HG03064 (cell line): ENCODE measurements around the gene MAGIX.
"Not testable (repeated sequence)": the region's sequence is repeated elsewhere in the genome, so short reads cannot be mapped to it uniquely, and the experiment has no call there.

Source experiments
- ATAC-seq: cut with Tn5 transposase; IDR thresholded peaks from one replicate; pipeline ENCODE4 v1.9.1; 2021; ENCODE audit warnings: low read depth; ENCODE audit not compliant: unreplicated experiment

The MAGIX gene

DNA sequence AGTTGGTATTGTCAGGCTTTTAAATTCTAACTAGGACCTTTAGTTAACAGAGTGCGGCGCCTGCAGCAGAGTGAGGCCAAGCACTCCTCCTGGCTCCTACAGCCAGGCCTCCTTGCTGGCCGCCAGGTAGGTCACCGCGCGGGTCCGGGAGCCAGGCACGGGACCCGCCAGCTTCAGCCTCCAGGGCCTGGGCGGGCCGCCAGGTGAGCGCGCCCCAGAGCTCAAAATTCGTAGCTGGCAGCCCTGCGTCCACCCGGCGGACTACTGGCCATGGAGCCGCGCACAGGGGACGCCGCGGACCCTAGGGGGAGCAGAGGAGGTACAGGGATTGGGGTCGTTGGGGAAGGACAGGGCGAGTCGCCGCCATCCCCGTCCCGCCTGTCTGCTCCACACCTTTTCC is at the start of gene MAGIX:
Gene MAGIX, plus strand, starts transcription at position 139 of the 400 bp plus-strand sequence. Its CDS starts 132 bp downstream, at position 271.
- no peak for ATAC-seq

- ATAC-seq = no peak
Observed at GRCh38 chrX:49116076-49116475, 46.5 kb upstream of the MAGIX start.

GRCh38 chrX:49116716-49117115 is 45.8 kb upstream of the MAGIX start:
- ATAC-seq = no peak

GRCh38 chrX:49117581-49117980 is 45.0 kb upstream of the MAGIX start:
- no peak for ATAC-seq

DNA sequence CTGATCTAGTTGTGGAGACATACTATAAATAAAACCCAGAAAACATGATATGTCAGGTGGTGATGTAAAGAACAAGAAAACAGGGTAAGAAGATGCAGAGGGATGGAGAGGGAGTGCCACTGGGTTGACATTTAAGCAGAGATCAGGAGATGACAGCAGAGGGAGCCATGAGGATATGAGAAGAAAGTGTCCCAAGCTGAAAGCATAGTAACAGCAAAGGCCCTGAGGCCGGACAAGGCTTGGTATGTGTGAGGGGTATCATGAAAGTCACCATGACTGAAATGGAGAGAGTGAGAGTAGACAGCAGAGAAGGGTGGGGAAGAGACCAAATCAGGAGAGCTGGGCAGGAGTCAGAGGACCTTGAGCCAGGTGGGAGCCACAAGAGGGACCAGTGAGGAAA is 42.5 kb upstream of the MAGIX start:
- ATAC-seq = no peak

- ATAC-seq = no peak
Observed at GRCh38 chrX:49122499-49122898, 40.1 kb upstream of the MAGIX start.

- ATAC-seq = not testable (repeated sequence)
Observed at GRCh38 chrX:49127742-49128258, 34.8 kb upstream of the MAGIX start.

- no peak for ATAC-seq
Observed at GRCh38 chrX:49129427-49129826, 33.1 kb upstream of the MAGIX start.

GRCh38 chrX:49132275-49132674 is 30.3 kb upstream of the MAGIX start:
- ATAC-seq = not testable (repeated sequence)

- no peak for ATAC-seq
Observed at GRCh38 chrX:49133759-49134158, 28.8 kb upstream of the MAGIX start.

DNA sequence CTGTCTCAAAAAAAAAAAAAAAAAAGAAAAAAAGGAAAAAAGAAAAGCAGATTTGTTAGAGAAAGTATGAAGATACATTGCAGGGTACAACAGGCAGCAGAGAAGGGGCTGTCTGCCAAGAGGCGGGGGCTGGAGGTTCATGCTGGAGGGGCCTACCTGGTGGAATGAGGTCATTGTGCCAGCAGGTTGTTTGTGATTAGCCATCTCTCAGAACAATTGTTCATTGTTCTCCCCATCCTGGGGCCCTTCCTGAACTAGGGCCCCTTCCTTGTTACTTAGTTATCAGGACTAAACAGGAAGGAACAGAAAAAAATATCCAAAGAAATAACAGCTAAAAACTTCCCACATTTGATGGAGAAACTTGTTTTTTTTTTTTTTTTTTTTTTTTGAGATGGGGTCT is 25.1 kb upstream of the MAGIX start:
- ATAC-seq = no peak

DNA sequence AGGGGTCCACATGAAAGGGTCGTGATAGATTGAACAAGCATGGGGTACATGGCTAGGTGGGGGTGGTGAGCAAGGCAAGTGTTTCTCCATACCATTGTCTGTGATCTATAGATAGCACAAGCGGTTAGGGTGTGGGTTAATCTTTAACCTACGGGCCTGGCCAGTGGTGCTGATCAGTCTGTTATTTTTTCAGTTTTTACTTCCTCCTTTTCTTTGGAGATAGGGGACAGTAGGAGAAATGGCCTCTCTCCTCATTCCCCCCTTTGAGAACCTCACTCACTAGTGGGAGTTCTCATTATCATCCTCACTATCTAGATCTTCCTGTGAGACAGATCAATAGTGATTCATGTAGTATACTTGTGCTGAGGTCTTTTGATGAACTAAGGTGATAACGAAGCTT is 22.8 kb upstream of the MAGIX start:
- no peak for ATAC-seq

- ATAC-seq = not testable (repeated sequence)
Observed at GRCh38 chrX:49142264-49142663, 20.3 kb upstream of the MAGIX start.

DNA sequence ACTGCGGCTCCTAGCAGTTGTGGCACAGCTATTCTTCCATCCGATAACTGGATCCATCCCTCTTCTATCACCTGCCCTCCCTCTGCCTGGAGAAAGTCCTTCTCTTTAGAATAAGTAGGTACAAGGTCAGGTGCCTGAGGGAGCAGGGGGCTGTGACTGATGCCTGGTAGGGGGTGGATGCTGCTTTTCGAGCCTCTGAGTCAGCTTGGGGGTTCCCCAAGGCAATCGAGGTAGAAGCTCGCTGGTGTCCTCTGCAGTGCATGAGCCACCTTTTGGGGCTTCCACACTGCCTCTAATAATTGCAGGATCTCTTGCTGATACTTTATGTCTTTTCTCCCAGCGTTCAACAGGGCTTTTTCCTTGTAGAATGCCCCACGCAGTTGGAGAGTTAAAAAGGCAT is 19.4 kb upstream of the MAGIX start:
- not testable (repeated sequence) for ATAC-seq

GRCh38 chrX:49147282-49147681 is 15.3 kb upstream of the MAGIX start:
- ATAC-seq = no peak

- ATAC-seq = no peak
Observed at GRCh38 chrX:49147936-49148335, 14.6 kb upstream of the MAGIX start.

DNA sequence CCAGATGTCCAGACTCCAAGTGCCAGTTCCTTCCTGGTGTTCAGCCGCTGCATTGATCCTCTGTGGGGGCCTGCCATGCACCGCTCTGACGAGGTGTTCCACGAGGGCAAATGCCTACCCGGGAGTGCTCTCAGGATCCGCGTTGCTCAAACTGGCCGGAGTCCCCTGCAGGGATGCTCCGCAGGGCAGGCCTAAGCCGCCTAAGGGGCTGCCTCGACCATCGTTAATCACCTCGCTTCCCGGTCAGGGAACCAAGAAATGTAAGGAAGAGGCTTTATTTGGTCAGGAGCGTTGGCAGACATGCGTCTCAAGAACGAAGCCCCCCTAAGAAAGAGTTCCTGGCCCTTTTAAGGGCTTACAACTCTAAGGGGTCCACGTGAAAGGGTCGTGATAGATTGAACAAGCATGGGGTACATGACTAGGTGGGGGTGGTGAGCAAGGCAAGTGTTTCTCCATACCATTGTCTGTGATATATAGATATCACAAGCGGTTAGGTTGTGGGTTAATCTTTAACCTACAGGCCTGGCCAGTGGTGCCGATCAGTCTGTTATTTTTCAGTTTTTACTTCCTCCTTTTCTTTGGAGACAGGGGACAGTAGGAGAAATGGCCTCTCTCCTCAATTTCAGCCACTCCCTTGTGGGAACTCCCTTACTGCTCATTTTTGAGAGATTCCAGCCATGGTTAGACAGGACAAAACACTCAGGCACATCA is 14.0 kb upstream of the MAGIX start:
- ATAC-seq = not testable (repeated sequence)

DNA sequence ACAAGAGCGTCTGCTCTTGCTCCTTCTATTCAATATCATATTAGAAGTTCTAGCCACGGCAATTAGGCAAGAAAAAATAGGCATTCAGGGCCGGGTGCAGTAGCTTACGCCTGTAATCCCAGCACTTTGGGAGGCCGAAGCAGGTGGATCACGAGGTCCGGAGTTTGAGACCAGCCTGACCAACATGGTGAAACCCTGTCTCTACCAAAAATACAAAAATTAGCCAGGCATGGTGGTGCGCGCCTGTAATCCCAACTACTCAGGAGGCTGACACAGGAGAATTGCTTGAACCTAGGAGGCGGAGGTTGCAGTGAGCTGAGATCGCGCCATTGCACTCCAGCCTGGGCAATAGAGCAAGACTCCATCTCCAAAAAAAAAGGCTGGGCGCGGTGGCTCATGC is 13.3 kb upstream of the MAGIX start:
- ATAC-seq = not testable (repeated sequence)

DNA sequence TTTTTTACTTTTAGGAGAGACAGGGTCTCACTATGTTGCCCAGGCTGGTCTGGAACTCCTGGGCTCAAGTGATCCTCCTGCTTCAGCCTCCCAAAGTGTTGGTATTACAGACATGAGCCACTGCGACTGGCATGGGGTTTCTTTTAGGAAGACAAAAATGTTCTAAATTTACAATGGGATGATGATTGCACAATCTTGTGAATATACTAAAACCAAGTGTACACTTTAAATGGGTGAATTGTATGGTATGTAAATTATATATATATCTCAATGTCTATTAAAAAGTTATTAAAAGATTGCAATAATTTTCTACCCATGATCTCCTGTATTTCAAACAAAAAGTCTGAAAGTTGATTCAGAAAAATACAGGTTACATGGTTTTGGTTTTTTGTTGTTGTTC is 9.1 kb upstream of the MAGIX start:
- ATAC-seq = no peak

DNA sequence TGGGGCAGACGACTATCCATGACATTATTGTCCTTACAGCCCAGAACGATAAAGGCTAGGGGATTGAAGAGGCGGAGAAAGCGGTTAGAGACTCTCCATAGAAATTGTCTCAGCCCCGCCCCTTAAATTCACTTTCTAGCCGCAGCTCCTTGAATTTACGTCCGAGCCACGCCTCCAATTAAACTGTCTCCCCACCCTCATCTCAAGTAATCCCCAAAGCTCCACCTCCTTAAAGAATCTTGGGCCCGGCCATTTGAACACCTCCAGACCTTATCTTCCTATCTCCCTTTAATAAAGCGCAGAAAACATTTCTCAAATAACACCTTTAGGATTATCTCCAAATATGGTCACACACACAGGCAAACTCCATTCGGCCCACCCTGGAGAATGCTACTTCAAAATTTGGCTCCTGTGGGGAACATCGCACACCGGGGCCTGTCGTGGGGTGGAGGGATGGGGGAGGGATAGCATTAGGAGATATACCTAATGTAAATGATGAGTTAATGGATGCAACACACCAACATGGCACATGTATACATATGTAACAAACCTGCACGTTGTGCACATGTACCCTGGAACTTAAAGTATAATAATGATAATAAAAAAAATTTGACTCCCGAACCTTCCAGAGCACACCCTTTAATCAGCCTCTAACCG is 7.2 kb upstream of the MAGIX start:
- no peak for ATAC-seq

GRCh38 chrX:49155900-49156837 is 6.4 kb upstream of the MAGIX start:
- peak; percentile 76 for ATAC-seq
